ENCODE data around the gene CYP2E1.
"Not testable (repeated sequence)": the region's sequence is repeated elsewhere in the genome, so short reads cannot be mapped to it uniquely, and the experiment has no call there.

The CYP2E1 gene

GRCh38 chr10:133577037-133577436 lies 49.9 kb downstream of the CYP2E1 start:
- DNase-seq, result not testable (repeated sequence)
